Stimulated activated CD8-positive, alpha-beta memory T cell treated with anti-CD3 and anti-CD28 coated beads, Interleukin-7, amount 100 ng/mL, for 24 hours (primary cell): Measurements from ENCODE around the gene SCYGR1.
A peak's percentile ranks its signal among the peaks of the same experiment; 100 is the strongest.
"Not testable (repeated sequence)": the region's sequence is repeated elsewhere in the genome, so short reads cannot be mapped to it uniquely, and the experiment has no call there.

Source experiments
- DNase-seq: peaks from one replicate; pipeline ENCODE4 v3.0.0-alpha.2; 2020; ENCODE audit warnings: low read depth

SCYGR1 gene

DNA sequence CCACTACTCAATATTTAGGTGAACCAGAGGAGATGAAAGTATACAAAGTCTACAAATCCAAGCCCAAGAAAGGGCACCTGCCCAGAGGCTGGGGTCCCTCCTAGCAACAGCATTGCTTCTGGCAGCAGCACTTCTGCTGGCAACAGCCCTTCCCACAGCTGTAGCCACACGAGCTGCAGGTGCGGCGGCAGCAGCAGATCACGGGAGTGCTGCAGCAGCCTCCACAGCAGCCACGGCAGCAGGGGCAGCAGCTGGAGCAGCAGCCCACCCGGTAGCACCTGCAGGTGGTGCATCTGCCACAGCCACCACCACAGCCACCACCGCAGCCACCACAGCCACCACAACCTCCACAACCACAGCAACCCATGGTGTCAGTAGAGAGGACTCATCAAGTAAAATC, at the start of gene SCYGR1:
TSS of gene SCYGR1 (minus strand) at position 367 of the 400 bp plus-strand sequence. CDS start at position 367, 0 bp downstream.
- not testable (repeated sequence) for DNase-seq

- no peak for DNase-seq
Observed at GRCh38 chr2:227436436-227437174, 48.9 kb upstream of the SCYGR1 start.

GRCh38 chr2:227433171-227433570, 45.4 kb upstream of the SCYGR1 start:
- no peak for DNase-seq

GRCh38 chr2:227430639-227431038, 42.9 kb upstream of the SCYGR1 start:
- DNase-seq, result no peak

DNA sequence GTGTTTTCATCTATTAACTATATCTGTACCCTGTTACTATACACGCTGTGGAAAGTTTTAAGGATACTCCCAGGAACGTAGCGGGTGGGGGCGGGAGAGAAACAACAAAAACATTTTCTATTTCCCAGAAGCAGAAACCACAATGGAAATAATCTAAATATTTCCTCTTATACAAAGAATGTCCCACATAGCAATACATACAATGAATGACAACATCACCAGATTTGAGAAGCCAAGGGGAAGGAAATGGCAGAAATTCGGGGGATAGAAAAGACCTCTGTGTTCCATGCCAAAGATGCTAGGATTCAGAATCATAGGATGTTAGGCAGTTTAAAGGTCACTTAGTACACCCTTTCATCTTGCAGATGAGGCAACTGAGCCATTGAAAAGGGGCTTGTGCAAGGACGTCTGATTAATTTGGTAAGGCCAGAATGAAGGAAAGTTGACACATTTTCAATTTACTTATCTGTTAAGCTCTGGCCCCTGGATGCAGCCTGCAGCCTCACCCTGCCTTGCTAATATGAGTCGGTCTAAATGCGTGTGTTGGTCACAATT, 41.1 kb upstream of the SCYGR1 start:
- DNase-seq, result no peak

DNA sequence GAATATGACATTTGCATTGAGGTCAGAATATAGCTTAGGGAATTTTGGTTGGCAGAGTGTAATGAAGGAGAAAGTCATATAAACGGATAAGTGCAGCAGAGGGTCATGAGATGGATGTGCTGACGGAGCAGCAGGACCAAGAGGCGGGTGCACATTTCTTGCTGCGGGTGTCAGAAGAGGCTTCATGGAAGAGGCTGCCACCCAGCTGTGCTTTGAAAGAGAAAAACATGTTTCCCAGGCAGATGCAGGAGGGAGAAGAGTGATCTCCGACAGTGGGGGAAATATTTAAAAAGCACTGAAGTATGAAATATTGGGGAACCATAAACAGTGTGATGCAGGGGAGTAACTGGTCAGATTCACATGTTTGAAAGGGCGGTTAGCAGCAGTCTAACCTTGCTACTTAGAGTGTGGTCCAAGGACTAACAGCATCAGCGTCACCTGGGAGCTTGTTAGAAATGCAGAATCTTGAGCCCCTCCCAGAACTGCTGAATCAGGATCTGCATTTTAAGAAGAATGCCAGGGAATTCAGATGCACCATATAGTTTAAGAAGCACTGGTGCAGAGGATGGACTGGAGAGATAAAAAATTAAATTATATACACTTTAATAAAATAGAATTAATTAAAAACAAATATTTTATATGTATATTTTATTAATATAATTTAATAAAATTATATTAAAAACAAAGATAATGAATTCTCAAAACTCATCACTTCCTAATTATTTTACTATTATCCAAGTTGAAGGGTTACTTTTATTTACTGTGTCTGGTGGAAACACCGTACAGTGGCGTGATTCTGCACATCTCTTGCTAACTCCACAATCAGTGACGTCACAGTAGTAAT, 36.1 kb upstream of the SCYGR1 start:
- no peak for DNase-seq

DNA sequence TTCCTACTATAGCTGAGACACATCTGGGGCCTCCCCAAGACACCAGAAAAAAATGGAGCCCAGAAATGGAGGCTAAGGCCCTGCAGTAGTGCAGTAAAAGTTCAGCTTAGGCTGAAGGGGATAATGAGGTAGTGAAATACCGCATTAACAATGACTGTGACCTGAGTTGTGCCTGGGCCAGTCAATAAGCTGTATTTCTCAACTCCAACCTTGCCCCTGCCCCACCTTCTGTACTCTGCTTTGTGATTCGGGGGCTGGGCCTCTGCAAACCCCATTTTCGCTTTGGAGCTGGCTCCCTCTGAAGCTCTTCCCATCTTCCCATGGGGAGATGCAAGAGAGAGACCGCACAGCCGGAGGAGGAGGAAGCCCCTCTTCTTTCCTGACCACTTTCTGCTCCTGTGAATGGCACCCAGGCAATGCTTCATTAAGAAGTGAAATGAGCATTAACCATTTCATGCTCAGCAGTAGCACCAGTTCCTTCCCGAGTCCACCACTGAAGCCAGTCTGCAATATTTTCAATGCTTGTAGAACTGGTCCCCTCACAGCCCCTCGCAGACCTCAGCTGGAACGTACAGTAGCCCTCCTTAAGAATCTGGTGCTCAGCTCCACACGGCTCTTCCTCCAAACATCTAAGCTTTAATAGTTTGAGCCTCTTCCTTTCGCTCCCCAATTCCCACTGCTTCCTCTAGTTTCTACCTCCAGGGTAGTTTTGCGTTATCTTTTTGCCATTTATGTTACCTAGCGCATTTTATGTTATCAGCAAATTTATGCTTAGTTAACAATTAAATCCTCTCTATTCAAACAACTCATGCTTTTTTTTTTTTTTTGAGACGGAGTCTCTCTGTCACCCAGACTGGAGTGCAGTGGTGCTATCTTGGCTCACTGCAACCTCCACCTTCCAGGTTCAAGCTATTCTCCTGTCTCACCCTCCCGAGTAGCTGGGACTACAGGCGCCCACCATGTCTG, 32.6 kb upstream of the SCYGR1 start:
- no peak for DNase-seq

DNA sequence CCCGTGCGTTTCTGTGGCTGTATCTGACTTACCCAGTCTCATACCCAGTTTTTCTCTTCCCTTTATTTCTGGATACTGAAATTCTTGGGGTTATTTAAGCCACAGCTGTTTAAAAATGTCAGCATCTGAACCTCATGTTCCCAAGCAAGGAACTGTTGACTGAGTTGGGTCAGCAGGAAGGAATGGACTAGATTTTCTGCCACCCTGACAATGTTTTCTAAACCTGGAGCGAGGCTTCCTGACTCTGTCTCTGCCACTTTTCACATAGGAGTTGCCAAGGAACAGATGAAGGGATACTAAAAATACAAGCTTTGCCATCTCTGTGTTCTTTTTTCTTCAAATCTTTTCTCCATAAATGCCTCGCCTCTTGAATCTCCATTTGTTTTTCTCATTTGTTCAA, 29.0 kb upstream of the SCYGR1 start:
- DNase-seq, result no peak

DNA sequence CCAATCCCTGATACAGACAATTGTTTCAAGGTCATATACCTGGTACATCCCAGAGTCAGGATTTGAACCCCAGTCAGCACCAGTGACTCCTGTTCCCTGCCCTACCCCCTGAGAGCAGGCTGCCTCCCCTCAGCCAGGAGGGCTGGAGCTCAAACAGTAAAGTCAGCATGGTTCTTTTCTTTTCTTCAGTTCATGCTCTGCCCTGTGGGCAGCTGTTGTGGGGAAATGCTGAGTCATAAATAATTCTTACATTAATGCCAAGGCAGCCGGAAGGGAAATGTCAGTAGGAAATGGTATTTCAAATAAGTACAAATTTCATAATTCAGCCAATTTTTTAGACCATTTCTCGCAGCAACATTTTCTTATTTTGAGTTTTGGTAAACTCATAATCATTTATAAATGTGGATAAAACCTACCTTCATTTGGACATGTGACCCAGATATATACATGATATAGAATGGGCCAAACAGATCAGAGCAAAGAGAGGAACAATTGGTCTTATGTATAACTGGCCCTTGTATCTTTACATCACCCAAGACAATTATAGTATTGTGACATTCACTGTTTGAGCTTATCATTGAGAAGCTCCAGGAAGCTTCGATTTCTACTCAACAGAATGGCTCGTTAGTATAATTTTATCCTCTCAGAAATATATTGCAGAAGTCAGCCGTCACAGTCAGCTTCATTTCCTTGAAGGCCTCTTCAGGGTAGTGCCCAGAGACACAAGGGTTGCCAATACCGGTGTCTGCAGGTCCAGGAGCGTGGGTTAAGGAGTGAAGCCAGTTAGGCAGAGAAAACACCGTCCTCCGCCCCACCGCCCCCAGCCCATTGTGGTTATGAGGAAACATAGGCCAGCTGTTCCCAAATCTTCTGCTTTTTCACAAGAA, 28.0 kb upstream of the SCYGR1 start:
- no peak for DNase-seq

- DNase-seq, result no peak
Observed at GRCh38 chr2:227414846-227415245, 27.1 kb upstream of the SCYGR1 start.

DNA sequence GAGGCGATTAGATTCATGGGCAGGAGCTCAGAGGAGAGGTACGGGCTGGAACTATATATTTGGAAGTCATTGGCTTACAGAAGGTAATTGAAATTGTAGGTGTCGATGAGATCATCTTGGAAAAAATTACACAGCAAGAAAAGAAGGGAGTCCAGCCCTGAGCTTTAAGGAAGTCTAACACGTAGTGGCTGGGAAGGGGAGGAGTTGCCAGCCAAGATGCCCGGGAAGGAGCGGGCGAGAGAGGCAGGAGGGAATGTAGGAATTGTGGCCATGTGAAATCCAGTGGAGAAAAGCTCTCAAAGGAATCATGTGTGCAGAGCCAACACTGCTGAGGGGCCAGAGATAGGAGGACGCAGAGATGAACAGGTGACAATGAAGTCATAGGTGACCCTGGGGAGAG, 25.6 kb upstream of the SCYGR1 start:
- no peak for DNase-seq

- DNase-seq, result no peak
Observed at GRCh38 chr2:227412877-227413276, 25.1 kb upstream of the SCYGR1 start.

GRCh38 chr2:227411990-227412350, 24.2 kb upstream of the SCYGR1 start:
- DNase-seq, result no peak

GRCh38 chr2:227411320-227411989, 23.7 kb upstream of the SCYGR1 start:
- peak; percentile 17 for DNase-seq

- DNase-seq, result no peak
Observed at GRCh38 chr2:227410191-227410590, 22.4 kb upstream of the SCYGR1 start.

DNA sequence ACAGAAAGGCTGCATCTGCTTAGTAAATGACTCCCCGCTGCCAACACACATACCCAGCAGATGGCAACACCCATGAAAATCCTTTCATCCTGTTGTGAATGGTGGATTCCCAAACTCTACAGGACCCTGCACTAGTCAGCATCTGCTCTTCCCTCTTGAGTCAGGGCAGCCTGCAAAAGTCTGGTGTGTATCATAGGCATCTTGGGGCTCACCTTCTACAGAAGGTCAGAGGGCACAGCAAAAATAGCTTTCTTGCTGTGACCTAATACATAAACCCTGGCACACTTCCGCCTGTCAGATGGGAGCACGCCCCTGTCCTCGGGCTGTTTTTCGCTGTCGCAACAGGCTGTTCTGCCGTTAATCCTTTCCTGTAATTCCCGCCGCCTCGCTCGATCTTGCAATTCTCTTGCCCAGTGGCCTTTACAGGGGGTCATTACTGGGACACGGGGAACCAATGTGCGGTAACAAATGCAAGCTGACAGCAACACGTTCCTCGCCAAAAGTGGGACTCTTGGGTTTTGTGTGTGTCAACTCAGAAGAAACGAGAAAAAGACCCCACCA, 19.9 kb upstream of the SCYGR1 start:
- DNase-seq, result no peak

DNA sequence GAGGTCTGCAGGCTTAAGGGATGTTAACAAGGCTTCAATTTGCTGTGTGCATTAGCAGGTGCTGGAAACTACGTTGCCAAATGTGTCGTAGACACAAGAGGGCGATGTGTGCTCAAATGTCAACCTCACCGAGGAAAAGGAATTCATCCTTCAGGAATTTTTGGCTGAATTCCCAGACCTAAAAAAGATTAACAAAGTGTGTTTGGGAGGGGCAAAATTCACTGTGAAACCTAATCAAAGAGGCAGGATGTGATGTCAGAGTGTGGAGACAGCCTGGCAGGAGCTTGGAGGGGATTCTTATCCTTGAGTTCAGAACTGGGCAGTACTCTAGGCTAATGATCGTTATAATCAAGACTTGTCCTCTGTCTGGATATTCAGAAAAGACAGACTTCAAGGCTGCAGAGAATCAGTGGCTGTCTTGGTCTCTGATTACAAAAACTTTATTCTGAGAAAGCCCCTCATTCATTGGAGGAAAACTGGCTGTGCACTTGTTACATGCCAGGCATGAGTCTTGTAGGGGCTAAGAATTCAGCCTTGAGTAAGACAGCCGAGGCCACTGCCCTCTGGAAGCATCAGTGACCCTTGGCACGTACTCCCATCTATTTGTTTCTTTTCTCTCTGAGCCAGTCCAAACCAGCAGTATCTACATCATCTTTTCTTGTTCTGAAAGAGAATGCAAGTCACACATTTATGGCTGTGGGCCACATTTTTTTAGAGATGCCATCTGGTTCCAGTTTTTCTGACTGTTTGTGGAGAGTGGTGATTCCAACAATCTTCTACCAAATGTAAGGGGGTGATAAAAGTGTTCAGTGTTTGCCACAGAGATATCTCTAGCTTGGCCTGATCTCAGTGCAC, 18.7 kb upstream of the SCYGR1 start:
- DNase-seq, result no peak

- no peak for DNase-seq
Observed at GRCh38 chr2:227404585-227405271, 17.0 kb upstream of the SCYGR1 start.
